B cell (primary cell): ENCODE results near the gene ZNF587B. TPM values are rescaled to one million over a fixed set of nuclear protein-coding genes. Genes with fewer than 3 reads are reported as not detected.
"Not testable (repeated sequence)": the region's sequence is repeated elsewhere in the genome, so short reads cannot be mapped to it uniquely, and the experiment has no call there.

Experiments used
- ATAC-seq: fragments of 200-7000 bp; cut with Tn5 transposase; one replicate; pipeline ENCODE4 v1.10.0; 2021; ENCODE audit warnings: low read depth, mild to moderate bottlenecking, moderate number of reproducible peaks, moderate library complexity
- CTCF ChIA-PET: fragments of 350-600 bp; sonication (Branson Sonifier 250); formaldehyde crosslinking; loops from one replicate; lab custom pipeline; 2021; ENCODE audit warnings: antibody characterized with exemption, inconsistent platforms; lab: Charles Lee
- POLR2A ChIA-PET: fragments of 350-600 bp; sonication (Branson Sonifier 250); formaldehyde crosslinking; loops from one replicate; lab custom pipeline; 2021; ENCODE audit warnings: antibody characterized with exemption; lab: Charles Lee
- DNase-seq: peaks from one replicate; pipeline ENCODE4 v3.0.0; 2013
- H2AFZ ChIP-seq: 2 replicates; pipeline ENCODE4 v1.6.1; 2012; ENCODE audit warnings: mild to moderate bottlenecking, low read depth, low read length; ENCODE audit not compliant: insufficient read depth, poor library complexity, severe bottlenecking
- H3K27ac ChIP-seq, 2 donors: 1 replicate in 1 of 2; 2 replicates in 1 of 2; pipeline ENCODE4 v1.5.1; 2012 to 2013; ENCODE audit warnings: low read length in 2 of 2, mild to moderate bottlenecking in 2 of 2, moderate library complexity in 1 of 2
- H3K27me3 ChIP-seq, 4 experiments: fragments of 200-600 bp in 1 of 4; sonication (generic) in 1 of 4; replicated peaks in 1 of 4; 1 replicate in 2 of 4; 2 replicates in 2 of 4; pipeline versions ENCODE4 v1.6.1 to v1.7.0; 2013 to 2016; ENCODE audit warnings: low read length in 3 of 4, mild to moderate bottlenecking in 2 of 4, mixed read lengths in 1 of 4, moderate library complexity in 1 of 4; ENCODE audit not compliant: insufficient read depth in 4 of 4, control insufficient read depth in 3 of 4; ENCODE audit errors: control extremely low read depth in 1 of 4
- H3K36me3 ChIP-seq, 2 experiments: replicated peaks in 1 of 2; 1 replicate in 1 of 2; 2 replicates in 1 of 2; pipeline versions ENCODE4 v1.6.1 to v1.7.1; 2013; ENCODE audit warnings: low read length in 1 of 2; ENCODE audit not compliant: insufficient read depth in 2 of 2, control insufficient read depth in 1 of 2; ENCODE audit errors: control extremely low read depth in 1 of 2, extremely low read depth in 1 of 2
- H3K4me1 ChIP-seq, 2 donors: fragments of 200-600 bp in 1 of 2; sonication (generic) in 1 of 2; 1 replicate in 1 of 2; 2 replicates in 1 of 2; pipeline versions ENCODE4 v1.5.1 to v1.6.1; 2013 to 2017; ENCODE audit warnings: low read length in 2 of 2; ENCODE audit not compliant: control insufficient read depth in 2 of 2, insufficient read depth in 2 of 2
- H3K4me2 ChIP-seq: replicated peaks from 2 replicates; pipeline ENCODE3; 2012; ENCODE audit warnings: mild to moderate bottlenecking, low read depth, low read length; ENCODE audit not compliant: poor library complexity, severe bottlenecking
- H3K4me3 ChIP-seq, 5 experiments: fragments of 200-600 bp in 1 of 5; sonication (generic) in 1 of 5; 1 replicate in 3 of 5; 2 replicates in 2 of 5; pipeline versions ENCODE4 v1.5.1 to v1.7.0; 2011 to 2016; ENCODE audit warnings: low read length in 4 of 5, mild to moderate bottlenecking in 4 of 5, low read depth in 2 of 5, control low read depth in 1 of 5, moderate library complexity in 1 of 5; ENCODE audit not compliant: insufficient read depth in 1 of 5; ENCODE audit errors: control extremely low read depth in 1 of 5, extremely low read depth in 1 of 5
- H3K79me2 ChIP-seq: fragments of 200-600 bp; sonication (generic); one replicate; pipeline ENCODE4 v1.6.0; 2016; ENCODE audit warnings: low read length; ENCODE audit not compliant: control insufficient read depth, insufficient read depth
- H3K9ac ChIP-seq: fragments of 200-600 bp; sonication (generic); 2 replicates; pipeline ENCODE4 v1.6.1; 2017; ENCODE audit warnings: mild to moderate bottlenecking, low read length, moderate library complexity
- H3K9me3 ChIP-seq, 3 donors: one replicate each; pipeline versions ENCODE4 v1.6.1 to v1.7.1; 2013; ENCODE audit warnings: low read length in 2 of 3; ENCODE audit not compliant: control insufficient read depth in 2 of 3, insufficient read depth in 1 of 3; ENCODE audit errors: control extremely low read depth in 1 of 3
- H4K20me1 ChIP-seq: 2 replicates; pipeline ENCODE4 v1.6.0; 2012; ENCODE audit warnings: mild to moderate bottlenecking, low read length; ENCODE audit not compliant: insufficient read depth, control insufficient read depth, poor library complexity, severe bottlenecking
- H3K27ac Mint-ChIP-seq: one replicate; pipeline ENCODE4 v1.8.0; 2021; ENCODE audit warnings: mixed read lengths
- H3K27me3 Mint-ChIP-seq: one replicate; pipeline ENCODE4 v1.8.0; 2021; ENCODE audit warnings: mixed read lengths
- H3K4me1 Mint-ChIP-seq: one replicate; pipeline ENCODE4 v1.8.0; 2021; ENCODE audit warnings: mixed read lengths
- H3K4me3 Mint-ChIP-seq: one replicate; pipeline ENCODE4 v1.8.0; 2021; ENCODE audit warnings: mixed read lengths
- H3K9me3 Mint-ChIP-seq: one replicate; pipeline ENCODE4 v1.8.0; 2022; ENCODE audit warnings: mixed read lengths; ENCODE audit not compliant: insufficient read depth
- CTCF ChIP-seq: fragments of 200-600 bp; IDR thresholded peaks from one replicate; pipeline ENCODE4 v1.8.0; 2022; ENCODE audit warnings: antibody characterized with exemption, mild to moderate bottlenecking
- EZH2 ChIP-seq: IDR thresholded peaks from 2 replicates; pipeline ENCODE4 v1.6.1; 2012; ENCODE audit warnings: borderline replicate concordance, low read depth, mild to moderate bottlenecking, moderate library complexity, low read length; ENCODE audit not compliant: insufficient read depth, poor library complexity, severe bottlenecking
- WGBS: methylation state at CpG from one replicate; pipeline ENCODE4 v1.1.5; 2013; ENCODE audit warnings: missing lambda C conversion rate; ENCODE audit not compliant: insufficient coverage; 5-methylcytosine and 5-hydroxymethylcytosine counted together
- intact Hi-C: fragments of 100-400 bp; cut with micrococcal nuclease; formaldehyde crosslinking; loops from one replicate; pipeline ENCODE4 v1.10.0; 2022
- polyA plus RNA-seq: library from polyadenylated mRNA; depleted of rRNA; stranded (reverse); fragments of >200 nt; gene quantifications from 2 replicates; pipeline ENCODE4 v1.2.3, GENCODE V29; 2012
- total RNA-seq, 2 donors: library from RNA; stranded (reverse); fragments of 120-200 nt in 1 of 2; gene quantifications; 1 replicate in 1 of 2; 2 replicates in 1 of 2; pipeline versions ENCODE4 v1.2.3 to v1.2.4, GENCODE V29; 2013 to 2022

Gene ZNF587B
- total and polyA plus RNA-seq, 2 donors (not counting 1 experiment from before 2014, with no cell fraction given) = 9.9 to 29.1 TPM

GRCh38 chr19:57825511-57825910 lies 4.6 kb upstream of the ZNF587B start:
- POLR2A ChIA-PET = no interaction called here
- no peak for TF ChIP-seq CTCF
- TF ChIP-seq EZH2 = no peak
- 100% methylated on average over 2 of the region's 6 CpGs for WGBS

GRCh38 chr19:57829316-57829715 lies 783 bp upstream of the ZNF587B start:
- peaks cover 0 to 9% (median 0%) of the 10 kb centered on the region in 3 donors for H3K9me3 ChIP-seq
- no peaks in the 10 kb centered on the region for H3K27me3 ChIP-seq
- TF ChIP-seq EZH2 = no peak
- no peak for TF ChIP-seq CTCF
- no peak overlapping the region for H3K27ac ChIP-seq
- CTCF ChIA-PET = no interaction called here
- 100% methylated on average over 2 of the region's 5 CpGs for WGBS
- H3K36me3 ChIP-seq = peaks cover 0 to 11% of the 10 kb centered on the region in 2 experiments
- H3K27ac Mint-ChIP-seq = no peak overlapping the region
- POLR2A ChIA-PET = no interaction called here
- ATAC-seq = no peak
- H2AFZ ChIP-seq = no peak overlapping the region
- no peak overlapping the region for H3K4me3 ChIP-seq
- no peak overlapping the region for H3K4me2 ChIP-seq
- peaks cover 68% of the 10 kb centered on the region for H3K79me2 ChIP-seq
- H3K4me1 Mint-ChIP-seq = peaks cover 11% of the 10 kb centered on the region
- no peaks in the 10 kb centered on the region for H3K27me3 Mint-ChIP-seq
- no peak overlapping the region for H3K9ac ChIP-seq
- no peaks in the 10 kb centered on the region for H3K4me1 ChIP-seq
- peaks cover 22% of the 10 kb centered on the region for H4K20me1 ChIP-seq
- no peaks in the 10 kb centered on the region for H3K9me3 Mint-ChIP-seq
- DNase-seq = no peak
- H3K4me3 Mint-ChIP-seq = no peak overlapping the region
- intact Hi-C loops = no loop called here

More at GRCh38 chr19:57825511-57825910, 4.6 kb upstream of the ZNF587B start:
- peaks cover 0 to 9% (median 0%) of the 10 kb centered on the region in 3 donors for H3K9me3 ChIP-seq
- H3K4me3 ChIP-seq = no peak overlapping the region
- peaks cover 4% of the 10 kb centered on the region in 2 donors for H3K4me1 ChIP-seq
- no peak overlapping the region for H3K4me2 ChIP-seq
- CTCF ChIA-PET = no interaction called here
- Mint-ChIP-seq H3K4me3 (no peak overlapping the region), H3K27me3 (no peaks in the 10 kb centered on the region), H3K4me1 (peaks cover 35% of the 10 kb centered on the region), H3K9me3 (no peaks in the 10 kb centered on the region), H3K27ac (no peak overlapping the region)
- ATAC-seq (no peak), DNase-seq (no peak)
- peaks cover 60% of the 10 kb centered on the region for H3K79me2 ChIP-seq
- no peak overlapping the region for H3K27ac ChIP-seq
- H2AFZ ChIP-seq = no peak overlapping the region
- intact Hi-C loops = no loop called here
- no peaks in the 10 kb centered on the region for H3K27me3 ChIP-seq
- H4K20me1 ChIP-seq = peaks cover 11% of the 10 kb centered on the region
- H3K9ac ChIP-seq = no peak overlapping the region
- H3K36me3 ChIP-seq = peaks cover 0 to 7% of the 10 kb centered on the region in 2 experiments

GRCh38 chr19:57836991-57837390 lies 6.9 kb downstream of the ZNF587B start:
- H3K9me3 Mint-ChIP-seq, DNase-seq, intact Hi-C loops, H3K9me3 ChIP-seq, H2AFZ ChIP-seq, H3K27me3 Mint-ChIP-seq, H3K4me2 ChIP-seq, POLR2A ChIA-PET, H3K9ac ChIP-seq, H3K27ac Mint-ChIP-seq, H3K4me1 ChIP-seq, H3K27ac ChIP-seq, H3K4me1 Mint-ChIP-seq, H3K4me3 Mint-ChIP-seq, ATAC-seq, H3K4me3 ChIP-seq, H4K20me1 ChIP-seq, H3K27me3 ChIP-seq: not testable (repeated sequence)
- peaks cover 7 to 15% of the 10 kb centered on the region in 2 experiments for H3K36me3 ChIP-seq
- CTCF ChIA-PET = interaction anchor here (0.6 kb wide), 1 partner anchor 17 kb away, joined by 3 read pairs; no protein-coding TSS in a partner anchor
- peaks cover 29% of the 10 kb centered on the region for H3K79me2 ChIP-seq
- no CpG with 5 or more reads among the region's 5 CpGs for WGBS
